OCI-LY1 (cell line): ENCODE results near the gene MTARC1.

Experiments used
- H2AFZ ChIP-seq: fragments of 200-600 bp; sonication (generic), shearing (Covaris generic); 2 replicates; pipeline ENCODE4 v1.6.0; 2014; ENCODE audit warnings: antibody characterized with exemption, mild to moderate bottlenecking, low read length
- H3F3A ChIP-seq: fragments of 200-600 bp; sonication (generic), shearing (Covaris generic); 2 replicates; pipeline ENCODE4 v1.6.0; 2014; ENCODE audit warnings: mild to moderate bottlenecking, antibody characterized with exemption, low read length, moderate library complexity; ENCODE audit not compliant: insufficient read depth
- H3K27ac ChIP-seq: fragments of 200-600 bp; sonication (generic); 2 replicates; pipeline ENCODE4 v1.5.1; 2014; ENCODE audit warnings: low read length, mixed run types, mild to moderate bottlenecking, low read depth; ENCODE audit not compliant: poor library complexity, severe bottlenecking
- H3K27me3 ChIP-seq: fragments of 200-600 bp; sonication (generic); 2 replicates; pipeline ENCODE4 v1.6.0; 2014; ENCODE audit warnings: antibody characterized with exemption, mild to moderate bottlenecking, low read length, moderate library complexity; ENCODE audit not compliant: insufficient read depth
- H3K36me3 ChIP-seq: fragments of 200-600 bp; sonication (generic); 2 replicates; pipeline ENCODE4 v1.6.1; 2014; ENCODE audit warnings: mild to moderate bottlenecking, antibody characterized with exemption, low read length, moderate library complexity, mixed read lengths; ENCODE audit not compliant: insufficient read depth
- H3K4me1 ChIP-seq: fragments of 200-600 bp; sonication (generic); 2 replicates; pipeline ENCODE4 v1.5.1; 2014; ENCODE audit warnings: mild to moderate bottlenecking, low read length, moderate library complexity; ENCODE audit not compliant: insufficient read depth, severe bottlenecking
- H3K4me2 ChIP-seq: fragments of 200-600 bp; sonication (generic), shearing (Covaris generic); 2 replicates; pipeline ENCODE4 v1.6.1; 2014; ENCODE audit warnings: low read length
- H3K4me3 ChIP-seq: fragments of 200-600 bp; sonication (generic); 2 replicates; pipeline ENCODE4 v1.5.1; 2014; ENCODE audit warnings: low read length, low read depth, mild to moderate bottlenecking, mixed read lengths; ENCODE audit not compliant: poor library complexity, severe bottlenecking
- H3K79me2 ChIP-seq: fragments of 200-600 bp; shearing (Covaris generic); 2 replicates; pipeline ENCODE4 v1.6.1; 2016; ENCODE audit warnings: mixed run types, low read length, mixed read lengths; ENCODE audit not compliant: insufficient read depth
- H3K9ac ChIP-seq: fragments of 200-600 bp; sonication (generic), shearing (Covaris generic); 2 replicates; pipeline ENCODE4 v1.6.1; 2014; ENCODE audit warnings: mild to moderate bottlenecking, low read length, mixed read lengths
- H3K9me2 ChIP-seq: fragments of 200-600 bp; sonication (generic), shearing (Covaris generic); 2 replicates; pipeline ENCODE4 v1.6.1; 2014; ENCODE audit warnings: low read depth, mild to moderate bottlenecking, low read length, mixed read lengths
- H3K9me3 ChIP-seq: fragments of 200-600 bp; shearing (Covaris generic); 2 replicates; pipeline ENCODE4 v1.6.1; 2014; ENCODE audit warnings: low read length, mixed read lengths
- H4K20me1 ChIP-seq: fragments of 200-600 bp; sonication (generic), shearing (Covaris generic); 2 replicates; pipeline ENCODE4 v1.6.0; 2016; ENCODE audit warnings: mild to moderate bottlenecking, low read length; ENCODE audit not compliant: insufficient read depth
- CTCF ChIP-seq: fragments of 200-600 bp; sonication (generic), shearing (Covaris generic); IDR thresholded peaks from 2 replicates; pipeline ENCODE4 v1.5.1; 2017; ENCODE audit warnings: mild to moderate bottlenecking, antibody characterized with exemption, low read length, moderate library complexity, mixed read lengths
- EZH2 ChIP-seq: fragments of 200-600 bp; sonication (generic), shearing (Covaris generic); IDR thresholded peaks from 2 replicates; pipeline ENCODE4 v1.8.0; 2017; ENCODE audit warnings: borderline replicate concordance, mixed run types, mild to moderate bottlenecking, antibody characterized with exemption, low read length, moderate library complexity, mixed read lengths

The MTARC1 gene

GRCh38 chr1:220834155-220834870 lies 47.6 kb downstream of the MTARC1 start:
- H3K4me2 ChIP-seq, result no peak overlapping the region
- H3K9me3 ChIP-seq, result no peaks in the 10 kb centered on the region
- H3K9ac ChIP-seq, result no peak overlapping the region
- no peaks in the 10 kb centered on the region for H3K4me1 ChIP-seq
- no peaks in the 10 kb centered on the region for H3K36me3 ChIP-seq
- H3K9me2 ChIP-seq, result no peaks in the 10 kb centered on the region
- no peaks in the 10 kb centered on the region for H3F3A ChIP-seq
- H4K20me1 ChIP-seq, result no peaks in the 10 kb centered on the region
- H2AFZ ChIP-seq, result no peak overlapping the region
- no peak overlapping the region for H3K27ac ChIP-seq
- no peaks in the 10 kb centered on the region for H3K27me3 ChIP-seq
- H3K79me2 ChIP-seq, result no peaks in the 10 kb centered on the region
- TF ChIP-seq CTCF, result no peak
- TF ChIP-seq EZH2, result no peak
- H3K4me3 ChIP-seq, result no peak overlapping the region
